DOHH2 (cell line): ENCODE data around the gene DSCAML1.

Source experiments
- CTCF ChIP-seq: fragments of 200-600 bp; sonication (generic); IDR thresholded peaks from one replicate; pipeline ENCODE4 v1.5.1; 2014; ENCODE audit warnings: antibody characterized with exemption, mild to moderate bottlenecking, low read depth, low read length; ENCODE audit not compliant: poor library complexity, severe bottlenecking
- EZH2phosphoT487 ChIP-seq: fragments of 200-600 bp; sonication (generic); IDR thresholded peaks from 2 replicates; pipeline ENCODE4 v1.6.1; 2017; ENCODE audit warnings: borderline replicate concordance, mild to moderate bottlenecking, antibody characterized with exemption, low read length, moderate library complexity, mixed read lengths

GRCh38 chr11:117803896-117804295, 6.9 kb upstream of the DSCAML1 start:
- TF ChIP-seq CTCF (no peak), EZH2phosphoT487 (no peak)
